ENCODE results near the gene RIOK3.
"Not testable (repeated sequence)": the region's sequence is repeated elsewhere in the genome, so short reads cannot be mapped to it uniquely, and the experiment has no call there.

The RIOK3 gene

GRCh38 chr18:23501626-23502025 lies 48.5 kb downstream of the RIOK3 start:
- TF ChIP-seq CTCF (IDR thresholded peaks at IDR 0.05; ENCODE audit: borderline replicate concordance, control extremely low read depth, extremely low read depth, insufficient read depth, missing control alignments) = no peak
- DNase-seq (ENCODE audit: low spot score) = no peak
- in situ Hi-C loops (cut with MboI; ENCODE audit: low sequenced_read_pairs, unreplicated experiment) = no loop called here

DNA sequence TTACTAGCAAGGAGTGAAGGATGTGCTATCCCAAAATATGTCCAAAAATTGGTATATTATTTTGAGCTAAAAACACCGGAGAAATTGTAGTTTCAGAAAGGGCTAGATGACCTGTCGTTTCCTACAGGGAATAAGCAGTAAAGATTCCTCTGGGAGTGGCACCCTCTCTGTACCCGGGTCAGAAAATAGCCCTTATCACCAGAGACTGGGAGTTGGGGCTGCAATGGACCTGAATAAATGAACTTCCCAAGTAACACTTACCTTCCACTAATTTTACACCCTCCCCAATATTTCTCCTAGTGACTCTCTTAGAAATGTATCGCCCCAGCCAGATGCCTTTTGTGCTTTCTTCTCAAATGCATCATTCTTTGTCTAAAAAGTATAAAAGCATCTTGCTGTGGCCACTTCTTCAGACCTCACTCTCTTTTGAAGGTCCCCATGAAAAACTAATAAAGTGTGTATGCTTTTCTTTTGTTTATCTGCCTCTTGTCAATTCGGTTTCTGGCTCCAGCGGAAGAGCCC lies 49.5 kb downstream of the RIOK3 start:
- no peak for TF ChIP-seq CTCF (IDR thresholded peaks at IDR 0.05; ENCODE audit: borderline replicate concordance, control extremely low read depth, extremely low read depth, insufficient read depth, missing control alignments)
- no peak for DNase-seq (ENCODE audit: low spot score)
- in situ Hi-C loops (cut with MboI; ENCODE audit: low sequenced_read_pairs, unreplicated experiment) = no loop called here

GRCh38 chr18:23503038-23503962 lies 50.2 kb downstream of the RIOK3 start, which contains the start of gene RMC1:
Gene RMC1, plus strand, starts transcription at chr18:23503511. Its CDS starts 108 bp downstream, at chr18:23503619.
- no peak for TF ChIP-seq CTCF (IDR thresholded peaks at IDR 0.05; ENCODE audit: borderline replicate concordance, control extremely low read depth, extremely low read depth, insufficient read depth, missing control alignments)
- DNase-seq (ENCODE audit: low spot score) = peak; percentile 98
- in situ Hi-C loops (cut with MboI; ENCODE audit: low sequenced_read_pairs, unreplicated experiment) = no loop called here

- in situ Hi-C loops (cut with MboI; ENCODE audit: low sequenced_read_pairs, unreplicated experiment) = no loop called here
These were observed 50.9 kb downstream of the RIOK3 start for GRCh38 chr18:23503963-23504344.

GRCh38 chr18:23504720-23505119 lies 51.6 kb downstream of the RIOK3 start:
- TF ChIP-seq CTCF (IDR thresholded peaks at IDR 0.05; ENCODE audit: borderline replicate concordance, control extremely low read depth, extremely low read depth, insufficient read depth, missing control alignments) = no peak
- DNase-seq (ENCODE audit: low spot score) = peak; percentile 67
- in situ Hi-C loops (cut with MboI; ENCODE audit: low sequenced_read_pairs, unreplicated experiment) = no loop called here

More at GRCh38 chr18:23503963-23504344, 50.9 kb downstream of the RIOK3 start:
- no peak for TF ChIP-seq CTCF (IDR thresholded peaks at IDR 0.05; ENCODE audit: borderline replicate concordance, control extremely low read depth, extremely low read depth, insufficient read depth, missing control alignments)
- DNase-seq (ENCODE audit: low spot score) = no peak

GRCh38 chr18:23506393-23506792 lies 53.3 kb downstream of the RIOK3 start:
- no peak for TF ChIP-seq CTCF (IDR thresholded peaks at IDR 0.05; ENCODE audit: borderline replicate concordance, control extremely low read depth, extremely low read depth, insufficient read depth, missing control alignments)
- DNase-seq (ENCODE audit: low spot score) = no peak
- in situ Hi-C loops (cut with MboI; ENCODE audit: low sequenced_read_pairs, unreplicated experiment) = no loop called here

- not testable (repeated sequence) for DNase-seq (ENCODE audit: low spot score)
- in situ Hi-C loops (cut with MboI; ENCODE audit: low sequenced_read_pairs, unreplicated experiment) = loop anchor here (10.0 kb wide), 1 partner anchor 74 kb away; the partner anchor contains the start of gene NPC1
These were observed 57.8 kb downstream of the RIOK3 start for GRCh38 chr18:23510923-23511322.

DNA sequence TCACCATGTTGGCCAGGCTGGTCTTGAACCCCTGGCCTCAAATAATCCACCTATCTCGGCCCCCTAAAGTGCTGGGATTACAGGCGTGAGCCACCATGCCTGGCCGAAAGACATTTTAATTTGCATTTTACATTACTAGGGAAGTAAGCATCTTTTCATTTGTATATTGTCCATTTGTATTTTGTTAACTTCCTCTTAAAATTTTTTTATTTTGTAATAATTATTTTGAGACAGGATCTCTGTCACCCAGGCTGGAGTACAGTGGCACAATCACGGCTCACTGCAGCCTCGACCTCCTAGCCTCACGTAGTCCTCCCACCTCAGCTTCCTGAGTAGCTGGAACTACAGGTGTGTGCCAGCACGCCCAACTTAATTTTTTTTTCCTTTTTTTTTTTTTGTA lies 59.1 kb downstream of the RIOK3 start:
- in situ Hi-C loops (cut with MboI; ENCODE audit: low sequenced_read_pairs, unreplicated experiment) = loop anchor here (10.0 kb wide), 1 partner anchor 73 kb away; the partner anchor contains the start of gene NPC1
- not testable (repeated sequence) for DNase-seq (ENCODE audit: low spot score)

Measured in GM13976 (cell line).